Activated naive CD4-positive, alpha-beta T cell treated with Interleukin-2 at 50 U/mL for 16 hours (primary cell): ENCODE results near the gene PTGR3.

Experiments used
- DNase-seq: peaks from one replicate; pipeline ENCODE4 v3.0.0-alpha.2; 2020

PTGR3 gene

GRCh38 chr18:75214332-75214690 lies 5.4 kb upstream of the PTGR3 start:
- no peak for DNase-seq

- no peak for DNase-seq
Observed at GRCh38 chr18:75213611-75214331, 4.8 kb upstream of the PTGR3 start.

GRCh38 chr18:75212751-75213090 lies 3.8 kb upstream of the PTGR3 start:
- no peak for DNase-seq

- peak; percentile 39 for DNase-seq
Observed at GRCh38 chr18:75211953-75212750, 3.2 kb upstream of the PTGR3 start.

- no peak for DNase-seq
Observed at GRCh38 chr18:75211626-75211952, 2.6 kb upstream of the PTGR3 start.

DNA sequence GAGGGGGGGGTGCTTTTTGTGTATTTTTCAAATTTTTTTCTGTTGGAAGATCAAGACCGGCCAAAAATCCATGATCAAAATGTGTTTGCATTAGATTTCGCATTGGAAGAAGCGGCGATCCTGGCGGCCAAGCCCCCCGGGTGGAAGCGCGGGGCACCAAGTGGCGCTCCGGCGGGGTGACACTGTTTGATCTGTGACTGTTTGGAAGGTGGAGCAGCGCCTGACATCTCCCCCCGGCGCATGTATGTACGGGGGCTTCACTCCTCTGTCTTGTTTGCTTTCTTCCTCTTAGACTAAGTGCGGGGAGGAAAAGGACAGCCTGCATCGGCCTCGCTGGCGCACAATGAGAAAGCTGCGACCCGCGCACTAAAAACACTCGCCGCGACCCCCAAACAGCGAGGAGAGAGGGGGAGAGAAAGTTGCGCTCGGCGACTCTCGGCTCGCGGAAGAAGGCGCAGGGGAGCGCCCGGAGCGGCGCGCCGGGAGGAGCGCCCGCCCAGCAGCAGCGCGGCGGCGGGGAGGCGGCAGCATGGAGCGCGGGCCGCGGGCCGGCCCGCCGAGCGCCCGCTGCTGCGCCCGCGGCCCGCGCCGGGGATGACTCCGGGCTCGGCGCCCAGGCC lies 2.2 kb upstream of the PTGR3 start:
- DNase-seq: peak; percentile 29

- DNase-seq: peak; percentile 49
Observed at GRCh38 chr18:75210274-75211001, 1.5 kb upstream of the PTGR3 start, which contains the start of gene TSHZ1. Gene TSHZ1, plus strand, starts transcription at chr18:75210797. Its CDS starts 1,080 bp downstream, at chr18:75211877.

DNA sequence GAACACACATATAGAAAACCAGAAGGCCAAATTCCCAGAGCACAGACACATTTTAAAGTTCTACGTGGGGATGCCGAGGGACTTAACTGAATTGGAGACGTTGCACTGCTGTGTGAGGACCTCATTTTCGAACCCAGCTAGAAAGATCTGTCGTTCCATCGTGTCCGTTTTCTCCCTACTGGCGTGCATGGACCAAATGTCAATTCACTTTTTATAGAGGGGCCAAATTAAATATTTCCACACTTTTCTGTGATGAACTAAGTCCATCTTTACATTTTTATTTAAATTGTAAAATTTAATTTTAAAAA lies 966 bp upstream of the PTGR3 start:
- no peak for DNase-seq

- no peak for DNase-seq
Observed at GRCh38 chr18:75208836-75209128, 157 bp downstream of the PTGR3 start.

- peak; percentile 52 for DNase-seq
Observed at GRCh38 chr18:75208155-75208835, 644 bp downstream of the PTGR3 start.

DNA sequence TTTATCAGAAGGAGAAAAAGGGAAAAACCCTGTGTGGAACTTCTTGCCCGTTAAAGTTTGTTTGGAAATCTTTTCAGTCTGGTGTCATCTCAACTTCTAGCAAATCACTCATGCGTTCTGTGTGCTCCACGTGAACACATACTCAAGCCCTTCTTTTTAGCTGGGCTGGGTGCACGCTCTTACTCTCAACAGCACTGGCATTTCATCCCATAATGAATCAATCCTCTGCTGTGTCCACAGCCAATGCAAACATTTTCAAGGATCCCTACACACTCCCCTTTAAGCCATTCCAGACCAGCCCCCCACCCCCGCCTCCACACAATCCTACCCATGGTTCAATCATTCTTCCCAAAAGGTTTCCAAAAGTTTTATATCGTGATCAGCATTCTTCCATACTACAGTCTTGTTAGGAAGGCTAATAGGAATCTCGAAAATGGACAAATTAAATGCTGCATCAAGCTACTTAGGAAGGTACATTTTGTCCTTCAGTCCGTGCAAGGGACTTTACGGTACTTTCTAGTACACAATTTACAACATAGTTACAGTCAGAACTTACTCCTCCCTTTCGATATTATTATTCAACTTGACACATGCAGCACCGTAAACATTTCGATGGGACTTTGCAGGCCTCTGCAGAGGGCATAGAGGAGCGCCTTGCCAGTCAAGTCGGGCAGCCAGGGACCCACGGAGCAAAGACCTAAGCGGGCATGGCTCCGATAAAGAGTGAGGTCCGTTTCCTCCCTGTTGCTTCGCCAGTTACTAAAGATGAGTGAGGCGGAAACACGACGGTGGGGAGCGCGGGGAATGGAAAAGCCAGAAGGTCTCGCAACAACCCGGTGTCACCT lies 1.4 kb downstream of the PTGR3 start:
- DNase-seq: peak; percentile 51

GRCh38 chr18:75206452-75207309 lies 2.3 kb downstream of the PTGR3 start:
- DNase-seq: no peak

DNA sequence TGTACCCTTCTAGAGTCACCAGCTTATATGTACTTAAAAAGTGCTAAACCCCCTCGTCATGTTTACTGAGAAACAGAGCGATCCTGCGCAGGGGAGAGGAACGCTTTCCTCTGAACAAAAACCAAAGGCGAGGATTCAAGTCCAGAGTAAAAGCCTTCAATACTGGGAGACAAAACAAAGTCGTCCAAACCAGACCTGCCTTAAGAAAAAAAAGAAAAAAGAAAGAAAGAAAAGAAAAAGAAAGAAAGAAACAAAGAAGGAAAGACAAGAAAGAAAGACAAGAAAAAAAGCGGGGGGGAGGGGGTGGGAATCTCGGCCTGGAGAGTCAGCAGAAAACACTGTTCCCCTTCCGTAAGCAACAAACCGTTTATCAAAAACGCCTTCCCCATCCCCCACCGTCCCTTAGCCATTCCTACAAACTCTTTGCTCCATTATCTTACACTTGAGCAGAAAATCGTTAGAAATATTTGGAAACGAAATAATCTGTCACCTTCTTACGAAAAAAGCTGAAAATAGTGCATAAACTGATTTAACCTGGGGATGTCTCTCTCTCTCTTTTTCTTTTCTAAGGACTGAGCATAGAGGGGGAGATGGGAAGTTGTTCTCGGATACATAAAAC lies 3.3 kb downstream of the PTGR3 start:
- DNase-seq: no peak

DNA sequence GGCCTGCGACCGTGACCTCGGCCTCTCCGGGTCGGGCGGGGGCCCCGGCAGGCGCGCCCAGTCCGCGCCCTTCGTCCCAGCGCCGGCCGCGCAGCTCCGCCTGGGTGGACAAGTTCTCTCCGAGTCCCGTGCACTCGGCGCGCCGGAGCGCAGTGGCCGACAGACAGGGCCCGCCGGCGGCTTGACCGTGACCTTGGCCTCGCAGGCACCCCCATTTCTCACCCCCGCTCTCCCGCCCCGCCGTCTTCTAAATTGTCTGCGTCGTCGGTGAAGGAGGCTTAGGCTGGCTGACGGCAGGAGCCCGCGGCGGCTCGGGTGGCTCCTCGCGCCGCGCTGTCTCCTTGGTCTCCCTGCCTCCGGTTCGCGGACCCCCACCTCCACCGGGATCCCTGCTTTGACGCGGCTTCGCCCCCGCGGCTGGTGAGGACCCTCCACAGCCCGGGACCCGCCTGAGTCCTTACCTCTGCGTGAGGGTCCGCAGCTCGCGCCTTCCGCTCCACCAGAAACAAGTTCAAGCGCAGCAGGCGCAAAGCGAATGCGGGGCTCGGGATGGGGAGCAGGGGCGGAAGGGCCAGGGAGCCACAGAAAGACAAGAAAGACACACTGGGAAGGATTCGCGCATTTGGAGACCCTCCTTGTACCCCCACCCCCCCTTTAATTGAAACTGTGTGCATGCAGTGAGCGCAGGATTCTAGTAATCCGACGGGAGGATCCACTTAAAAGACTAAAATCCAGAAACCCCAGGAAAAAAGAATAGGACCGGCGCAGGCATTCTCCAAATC lies 4.0 kb downstream of the PTGR3 start:
- DNase-seq: no peak

- DNase-seq: no peak
Observed at GRCh38 chr18:75204269-75204731, 4.6 kb downstream of the PTGR3 start.

DNA sequence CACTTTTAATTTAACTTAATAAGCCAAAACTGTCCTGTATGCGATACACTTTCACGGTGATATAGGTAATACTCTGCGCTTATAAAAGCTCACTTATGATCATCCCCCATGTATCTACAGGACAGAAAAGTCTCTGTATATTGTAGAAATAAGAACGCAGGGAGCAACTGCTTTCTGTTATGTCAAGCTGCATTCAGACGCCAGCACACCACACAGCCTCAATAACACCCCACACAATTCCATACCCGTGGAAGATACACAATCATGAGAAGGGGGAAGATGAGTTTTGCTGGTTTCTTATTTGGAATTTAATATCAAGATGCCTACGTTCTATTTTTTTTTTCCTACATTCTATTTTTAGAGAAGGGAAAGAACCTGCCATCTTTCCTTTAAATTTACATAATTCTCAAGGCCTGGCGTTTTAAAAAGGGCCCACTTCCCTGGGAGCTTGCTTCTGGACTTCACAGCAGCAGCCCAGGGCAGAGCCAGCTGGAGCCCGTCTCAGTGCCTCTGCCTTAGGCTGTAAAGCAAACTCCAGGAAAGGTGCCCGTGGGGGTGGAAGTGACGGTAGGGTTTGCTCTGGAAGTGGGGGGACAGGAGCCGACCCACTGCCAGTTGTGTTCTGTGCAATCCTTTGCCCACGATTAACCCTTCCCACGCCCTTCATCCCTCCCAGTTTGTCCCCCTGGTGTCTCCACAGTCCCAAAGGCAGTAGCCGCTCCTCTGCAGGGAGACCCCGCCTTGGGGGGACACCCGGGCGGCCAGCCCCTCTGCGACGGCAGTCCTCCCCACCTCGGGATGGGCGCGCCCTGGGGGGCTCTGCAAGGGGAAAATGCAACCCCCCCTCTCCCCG lies 5.3 kb downstream of the PTGR3 start:
- no peak for DNase-seq

DNA sequence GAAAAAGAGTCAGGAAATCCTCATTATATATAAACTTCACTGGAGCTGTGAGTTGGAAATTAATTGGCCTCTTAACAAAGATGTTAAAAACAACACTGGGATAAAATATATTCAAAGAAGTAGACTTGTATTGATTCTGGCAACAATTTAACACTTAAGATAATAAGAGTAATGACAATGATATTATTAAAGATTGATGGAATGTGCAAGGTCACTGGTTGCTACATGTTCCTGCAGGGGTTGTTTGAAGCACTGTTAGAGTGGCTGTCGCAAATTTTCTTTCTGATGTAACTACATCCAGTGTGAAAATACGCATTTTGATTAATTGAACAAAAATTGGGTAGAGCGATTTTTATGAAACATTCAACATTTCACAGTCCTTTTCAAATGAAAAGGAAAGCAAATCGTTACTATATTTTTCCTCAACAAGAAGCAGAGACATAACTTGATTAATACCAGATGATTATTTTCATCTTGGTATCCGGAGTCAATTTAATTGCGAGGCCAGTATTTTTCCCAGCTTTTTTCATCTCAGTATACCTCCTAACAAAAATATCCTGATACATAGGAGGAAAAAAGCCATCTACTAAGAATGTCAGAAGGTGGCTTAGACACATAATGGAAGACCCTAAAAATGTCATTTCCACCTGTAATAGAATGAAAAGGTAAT lies 6.1 kb downstream of the PTGR3 start:
- DNase-seq: no peak
